Stromal cell of bone marrow (primary cell): ENCODE data around the gene SAC3D1.
A peak's percentile ranks its signal among the peaks of the same experiment; 100 is the strongest.
"Not testable (repeated sequence)": the region's sequence is repeated elsewhere in the genome, so short reads cannot be mapped to it uniquely, and the experiment has no call there.

Experiments
- DNase-seq: peaks from one replicate; pipeline ENCODE4 v3.0.0-alpha.2; 2012; ENCODE audit warnings: low read depth

The SAC3D1 gene

DNA sequence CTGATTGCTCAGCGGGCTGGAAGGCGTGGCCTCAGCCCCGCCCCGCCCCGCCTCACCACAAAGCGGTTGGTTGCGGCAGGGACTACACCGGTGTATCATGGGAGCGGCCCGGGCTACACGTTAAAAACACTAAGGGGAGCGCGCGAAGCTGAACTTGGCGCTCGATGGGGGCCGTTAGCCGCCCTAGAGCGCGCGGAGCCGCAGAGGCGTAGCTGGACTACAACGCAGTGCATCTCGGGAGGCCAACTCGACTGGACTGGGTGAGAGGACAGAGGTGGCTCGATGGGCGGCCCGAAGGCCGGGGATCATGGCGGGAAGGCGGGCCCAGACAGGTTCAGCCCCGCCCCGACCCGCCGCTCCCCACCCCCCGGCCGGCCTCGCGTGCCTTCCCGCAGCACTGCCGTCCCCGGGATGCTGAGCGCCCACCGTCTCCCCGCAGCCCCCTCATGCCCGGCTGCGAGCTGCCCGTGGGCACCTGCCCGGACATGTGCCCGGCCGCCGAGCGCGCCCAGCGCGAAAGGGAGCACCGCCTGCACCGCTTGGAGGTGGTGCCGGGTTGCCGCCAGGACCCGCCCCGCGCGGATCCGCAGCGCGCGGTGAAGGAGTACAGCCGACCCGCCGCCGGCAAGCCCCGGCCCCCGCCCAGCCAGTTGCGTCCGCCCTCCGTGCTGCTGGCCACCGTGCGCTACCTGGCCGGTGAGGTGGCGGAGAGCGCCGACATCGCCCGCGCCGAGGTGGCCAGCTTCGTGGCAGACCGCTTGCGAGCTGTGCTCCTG lies at the start of gene SAC3D1:
TSS of gene SAC3D1 (plus strand) at position 364 of the 776 bp plus-strand sequence. CDS start at position 447, 83 bp downstream.
- DNase-seq = peak; percentile 85

DNA sequence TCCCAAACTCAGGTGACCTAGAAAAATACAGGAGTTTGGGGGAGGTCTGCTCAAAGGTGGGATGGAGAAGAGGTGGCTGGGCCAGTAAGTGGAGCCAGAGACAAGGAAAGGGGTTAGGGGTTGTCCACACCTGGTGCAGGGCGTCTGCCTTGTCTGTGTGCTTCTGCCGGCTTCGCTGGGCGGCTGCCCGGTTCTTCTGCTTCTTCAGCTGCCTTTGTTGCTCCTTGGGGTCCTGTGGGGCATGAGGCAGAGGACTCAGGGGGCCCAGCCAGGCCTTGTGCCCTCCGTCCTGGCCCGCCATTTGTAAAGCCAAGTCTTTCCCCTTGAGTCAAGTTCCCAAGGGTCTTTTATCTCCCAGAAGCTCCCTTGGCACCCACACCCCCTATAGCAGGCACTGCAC lies 46.7 kb upstream of the SAC3D1 start:
- DNase-seq = no peak

GRCh38 chr11:64996327-64996709 lies 44.7 kb upstream of the SAC3D1 start:
- no peak for DNase-seq

DNA sequence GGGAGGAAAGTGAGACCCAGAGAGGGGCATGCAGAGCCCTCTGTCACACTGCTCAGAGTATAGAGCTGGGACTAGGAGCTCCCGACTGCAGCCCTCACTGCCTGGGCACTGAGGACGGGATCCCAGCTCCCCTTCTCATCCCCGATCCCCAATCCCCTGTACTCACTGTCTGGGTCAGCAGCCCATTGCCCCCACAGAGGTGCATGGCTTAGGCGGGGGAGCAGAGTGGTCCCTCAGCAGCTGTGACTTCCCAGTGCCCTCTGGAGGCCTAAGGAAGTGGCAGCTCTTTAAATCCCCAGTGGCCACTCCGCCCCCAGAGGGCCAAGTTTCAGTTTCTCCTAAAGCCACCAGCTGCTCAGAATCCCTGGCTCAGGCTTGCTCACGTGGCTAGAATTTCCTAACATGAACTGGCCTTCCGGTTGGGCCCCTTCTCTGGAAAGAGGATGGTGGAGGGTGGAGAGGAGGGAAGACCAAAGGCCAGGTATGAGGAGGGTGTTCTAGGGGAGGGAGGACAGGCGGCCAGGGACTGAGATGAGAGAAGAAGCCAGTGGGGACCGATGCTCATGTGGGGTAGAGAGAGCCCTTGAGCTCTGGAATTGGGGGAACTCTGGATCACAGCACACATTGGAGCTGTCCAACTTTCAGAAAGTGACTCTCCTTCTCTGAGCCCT lies 44.2 kb upstream of the SAC3D1 start, which contains the start of gene BATF2:
TSS of gene BATF2 (minus strand) at position 262 of the 671 bp plus-strand sequence. CDS start at position 205, 57 bp downstream.
- DNase-seq = no peak

DNA sequence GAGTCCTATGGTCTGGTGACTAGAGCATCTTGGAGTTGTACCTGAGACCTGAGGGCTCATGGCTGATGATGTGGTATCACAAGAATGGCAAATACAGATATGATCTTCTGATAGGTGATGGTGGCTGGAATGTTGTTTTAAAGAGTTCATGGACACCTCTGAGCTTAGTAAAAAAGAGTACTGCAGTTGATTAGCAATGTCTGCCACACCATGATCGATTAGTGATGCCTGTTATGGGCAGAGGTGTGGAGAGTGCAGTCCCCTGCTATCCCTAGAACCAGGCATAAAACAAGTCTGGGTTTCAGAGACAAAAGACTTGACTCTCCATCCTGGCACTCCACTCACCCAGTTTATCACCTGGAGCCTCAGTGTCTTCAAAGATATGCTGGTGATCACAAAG lies 42.9 kb upstream of the SAC3D1 start:
- no peak for DNase-seq

- no peak for DNase-seq
Measured at GRCh38 chr11:64998690-64999431, 42.1 kb upstream of the SAC3D1 start.

GRCh38 chr11:64999478-64999877 lies 41.5 kb upstream of the SAC3D1 start:
- no peak for DNase-seq

DNA sequence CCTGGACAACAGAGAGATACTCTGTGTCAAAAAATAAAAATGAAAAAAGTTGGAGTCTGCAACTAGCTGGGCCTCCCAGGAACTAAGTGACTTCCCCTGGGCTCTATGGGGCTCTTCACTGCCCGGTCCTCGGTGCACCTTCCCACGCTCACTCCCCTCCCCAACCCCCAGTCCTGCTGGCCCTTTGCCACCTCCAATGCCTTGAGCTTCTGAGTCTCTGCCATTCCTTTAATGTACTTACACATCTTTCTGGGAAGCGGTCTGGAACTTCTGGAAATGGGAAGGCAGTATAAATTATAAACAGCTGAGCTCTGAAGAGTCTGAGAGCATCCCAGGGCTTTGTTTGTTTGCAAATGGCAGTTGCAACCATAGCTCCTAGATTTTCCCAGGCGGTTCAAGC lies 38.3 kb upstream of the SAC3D1 start:
- no peak for DNase-seq

GRCh38 chr11:65003282-65003681 lies 37.7 kb upstream of the SAC3D1 start:
- no peak for DNase-seq

- DNase-seq = not testable (repeated sequence)
Measured at GRCh38 chr11:65003968-65004367, 37.0 kb upstream of the SAC3D1 start.

- no peak for DNase-seq
Measured at GRCh38 chr11:65008016-65008415, 33.0 kb upstream of the SAC3D1 start.

- no peak for DNase-seq
Measured at GRCh38 chr11:65008873-65009272, 32.1 kb upstream of the SAC3D1 start.

GRCh38 chr11:65013130-65013887 lies 27.7 kb upstream of the SAC3D1 start:
- peak; percentile 74 for DNase-seq

GRCh38 chr11:65013888-65014725 lies 26.9 kb upstream of the SAC3D1 start, which contains the start of gene ARL2:
ARL2 (plus strand) TSS chr11:65014160; CDS start chr11:65014208, 48 bp downstream.
- peak; percentile 75 for DNase-seq

DNA sequence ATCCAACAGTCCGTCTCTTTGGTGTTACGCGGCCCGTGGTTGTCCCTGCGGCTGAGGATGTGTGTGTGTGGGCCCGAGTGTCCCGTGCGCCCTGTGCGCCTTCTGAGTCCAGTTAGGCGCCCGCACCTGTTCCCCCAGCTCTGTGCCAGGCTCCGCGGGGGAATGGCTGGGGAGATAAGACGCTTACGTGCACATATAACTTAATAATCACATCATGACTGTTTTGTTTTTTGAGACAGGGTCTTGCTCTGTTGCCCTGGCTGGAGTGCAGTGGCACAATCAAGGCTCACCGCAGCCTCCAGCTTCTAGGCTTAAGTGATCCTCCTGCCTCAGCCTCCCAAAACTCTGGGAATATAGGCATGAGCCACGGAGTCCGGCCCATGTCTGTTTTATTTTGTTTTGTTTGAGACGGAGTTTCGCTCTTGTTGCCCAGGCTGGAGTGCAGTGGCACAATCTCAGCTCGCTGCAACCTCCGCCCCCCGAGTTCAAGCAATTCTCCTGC lies 26.2 kb upstream of the SAC3D1 start:
- DNase-seq = no peak

DNA sequence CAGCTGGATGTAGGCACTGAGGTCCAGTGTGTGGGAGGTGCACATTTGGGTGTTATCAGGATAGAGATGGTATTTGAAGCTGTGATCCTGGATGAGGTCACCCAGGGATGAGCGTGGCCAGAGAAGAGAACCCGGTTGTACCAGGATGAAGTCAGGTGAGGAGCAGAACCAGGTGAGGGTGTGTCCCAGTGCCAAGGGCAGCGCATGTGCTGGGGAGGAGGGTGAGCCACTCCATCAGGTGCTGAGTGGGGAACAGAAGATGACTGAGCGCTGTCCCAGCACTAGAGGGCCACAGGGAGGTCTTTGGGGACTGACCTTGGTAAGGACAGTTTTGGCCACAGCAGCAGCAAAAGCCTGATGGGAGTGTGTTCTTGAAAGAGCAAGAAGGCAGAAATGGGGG lies 24.3 kb upstream of the SAC3D1 start:
- DNase-seq = no peak

- DNase-seq = no peak
Measured at GRCh38 chr11:65017937-65018336, 23.1 kb upstream of the SAC3D1 start.

DNA sequence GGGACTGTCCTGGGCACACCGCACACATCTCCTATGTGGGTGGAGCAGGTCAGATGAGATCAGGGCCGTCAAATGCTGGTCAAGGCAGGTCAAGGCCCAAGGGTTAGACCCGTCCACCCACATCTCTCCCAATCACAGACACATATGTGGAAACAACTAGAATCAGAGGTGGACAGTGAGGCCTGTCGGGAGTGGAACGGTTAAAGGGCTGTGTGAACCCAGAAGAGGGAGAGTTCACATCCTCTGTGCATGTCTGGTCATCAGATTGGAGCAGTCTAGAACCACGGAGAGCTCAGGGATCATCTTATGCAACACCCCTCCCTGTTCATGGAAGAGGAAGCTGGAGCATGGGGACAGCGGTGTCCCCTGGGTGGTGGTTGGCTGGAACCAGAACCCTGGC lies 21.2 kb upstream of the SAC3D1 start:
- no peak for DNase-seq

GRCh38 chr11:65021003-65021402 lies 20.0 kb upstream of the SAC3D1 start:
- no peak for DNase-seq

DNA sequence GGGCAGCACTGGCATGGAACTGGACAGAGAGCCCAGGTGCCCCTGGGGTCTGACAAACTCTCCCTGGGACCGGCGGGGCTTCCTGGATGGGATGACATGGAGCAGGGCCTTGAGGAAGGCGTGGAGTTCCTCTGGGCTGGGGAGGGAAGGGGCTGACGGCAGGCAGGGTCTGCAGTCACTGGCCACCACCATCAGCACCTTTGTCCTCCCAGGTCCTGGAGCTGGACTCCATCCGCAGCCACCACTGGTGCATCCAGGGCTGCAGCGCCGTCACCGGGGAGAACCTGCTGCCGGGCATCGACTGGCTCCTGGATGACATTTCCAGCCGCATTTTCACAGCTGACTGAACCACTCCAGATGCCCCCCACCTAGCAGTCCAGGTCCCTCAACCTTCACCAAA lies 19.5 kb upstream of the SAC3D1 start:
- DNase-seq = no peak

DNA sequence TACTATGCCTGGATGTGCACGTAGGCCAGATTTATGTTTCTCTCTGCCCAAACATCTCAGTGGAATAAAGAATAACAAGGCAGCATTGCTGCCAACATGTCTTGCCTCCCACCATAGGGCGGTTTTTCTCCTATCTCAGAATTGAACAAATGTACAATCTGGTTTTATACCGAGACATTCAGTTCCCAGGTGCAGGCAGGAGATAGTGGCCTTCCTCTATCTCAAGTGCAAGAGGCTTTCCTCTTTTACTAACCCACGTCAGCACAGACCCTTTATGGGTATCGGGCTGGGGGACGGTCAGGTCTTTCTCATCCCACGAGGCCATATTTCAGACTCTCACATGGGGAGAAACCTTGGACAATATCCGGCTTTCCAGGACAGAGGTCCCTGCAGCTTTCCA lies 17.5 kb upstream of the SAC3D1 start:
- not testable (repeated sequence) for DNase-seq
